Measurements from ENCODE around the gene SRC.

Gene SRC

DNA sequence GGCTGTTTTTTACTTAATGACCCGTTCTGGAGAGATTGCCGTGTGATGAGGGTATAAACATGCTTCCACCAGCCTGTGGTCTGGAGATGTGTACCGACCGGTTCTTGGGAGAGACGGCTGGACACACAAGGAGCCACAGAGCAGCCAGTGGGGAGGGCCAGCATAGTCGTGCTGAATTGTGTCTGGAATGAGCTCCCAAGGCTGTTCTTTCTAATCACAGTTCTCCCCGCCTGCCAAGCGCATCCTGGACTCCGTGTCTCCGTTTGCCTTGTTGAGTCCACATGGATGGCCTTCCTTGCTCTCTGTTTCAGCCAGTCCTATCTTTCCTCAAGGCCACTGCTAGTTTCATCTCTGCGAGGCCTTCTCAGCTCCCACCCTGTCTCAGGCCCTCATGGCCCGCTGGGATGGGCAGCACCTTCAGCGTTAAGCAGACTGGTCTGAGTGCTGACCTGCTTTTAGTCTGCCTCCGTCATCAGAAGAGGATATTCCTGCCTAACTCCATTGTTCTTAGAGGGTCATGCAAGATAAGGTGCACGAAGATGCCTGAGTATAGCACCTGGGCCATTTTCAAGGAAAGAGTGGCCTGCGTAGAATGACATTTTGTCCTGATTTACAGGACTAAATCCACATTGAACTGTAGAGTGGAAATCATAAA lies 35.9 kb upstream of the SRC start:
- no peak overlapping the region for H3K4me3 ChIP-seq (replicated peaks; ENCODE audit: low read depth, low read length)
- no peak for DNase-seq (ENCODE audit: low read depth)
- TF ChIP-seq, protein P1, sequence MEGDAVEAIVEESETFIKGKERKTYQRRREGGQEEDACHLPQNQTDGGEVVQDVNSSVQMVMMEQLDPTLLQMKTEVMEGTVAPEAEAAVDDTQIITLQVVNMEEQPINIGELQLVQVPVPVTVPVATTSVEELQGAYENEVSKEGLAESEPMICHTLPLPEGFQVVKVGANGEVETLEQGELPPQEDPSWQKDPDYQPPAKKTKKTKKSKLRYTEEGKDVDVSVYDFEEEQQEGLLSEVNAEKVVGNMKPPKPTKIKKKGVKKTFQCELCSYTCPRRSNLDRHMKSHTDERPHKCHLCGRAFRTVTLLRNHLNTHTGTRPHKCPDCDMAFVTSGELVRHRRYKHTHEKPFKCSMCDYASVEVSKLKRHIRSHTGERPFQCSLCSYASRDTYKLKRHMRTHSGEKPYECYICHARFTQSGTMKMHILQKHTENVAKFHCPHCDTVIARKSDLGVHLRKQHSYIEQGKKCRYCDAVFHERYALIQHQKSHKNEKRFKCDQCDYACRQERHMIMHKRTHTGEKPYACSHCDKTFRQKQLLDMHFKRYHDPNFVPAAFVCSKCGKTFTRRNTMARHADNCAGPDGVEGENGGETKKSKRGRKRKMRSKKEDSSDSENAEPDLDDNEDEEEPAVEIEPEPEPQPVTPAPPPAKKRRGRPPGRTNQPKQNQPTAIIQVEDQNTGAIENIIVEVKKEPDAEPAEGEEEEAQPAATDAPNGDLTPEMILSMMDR (IDR thresholded peaks at IDR 0.05; ENCODE audit: low read length, missing control alignments) = no peak

DNA sequence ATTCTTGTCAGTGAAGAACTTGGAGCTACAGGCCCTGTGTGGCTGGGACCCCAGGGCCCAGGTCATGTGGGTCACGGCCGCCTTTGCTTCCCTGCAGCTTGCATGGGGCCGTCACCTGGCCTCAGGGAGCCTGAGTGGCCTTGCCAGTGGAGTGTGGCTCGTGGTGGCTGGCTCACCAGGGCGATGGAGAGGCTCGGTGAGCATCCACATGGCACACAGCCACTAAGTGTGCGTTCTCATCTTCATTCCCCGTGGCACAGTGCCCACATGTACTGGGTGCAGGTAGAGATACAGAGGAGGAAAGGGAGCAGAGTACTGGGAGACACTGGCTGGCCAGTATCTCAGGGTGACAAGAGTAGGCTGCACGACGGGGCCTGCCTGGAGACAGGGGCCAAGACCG lies 35.0 kb upstream of the SRC start:
- no peak overlapping the region for H3K4me3 ChIP-seq (replicated peaks; ENCODE audit: low read depth, low read length)
- DNase-seq (ENCODE audit: low read depth) = no peak
- TF ChIP-seq, protein P1 (IDR thresholded peaks at IDR 0.05; ENCODE audit: low read length, missing control alignments) = no peak

DNA sequence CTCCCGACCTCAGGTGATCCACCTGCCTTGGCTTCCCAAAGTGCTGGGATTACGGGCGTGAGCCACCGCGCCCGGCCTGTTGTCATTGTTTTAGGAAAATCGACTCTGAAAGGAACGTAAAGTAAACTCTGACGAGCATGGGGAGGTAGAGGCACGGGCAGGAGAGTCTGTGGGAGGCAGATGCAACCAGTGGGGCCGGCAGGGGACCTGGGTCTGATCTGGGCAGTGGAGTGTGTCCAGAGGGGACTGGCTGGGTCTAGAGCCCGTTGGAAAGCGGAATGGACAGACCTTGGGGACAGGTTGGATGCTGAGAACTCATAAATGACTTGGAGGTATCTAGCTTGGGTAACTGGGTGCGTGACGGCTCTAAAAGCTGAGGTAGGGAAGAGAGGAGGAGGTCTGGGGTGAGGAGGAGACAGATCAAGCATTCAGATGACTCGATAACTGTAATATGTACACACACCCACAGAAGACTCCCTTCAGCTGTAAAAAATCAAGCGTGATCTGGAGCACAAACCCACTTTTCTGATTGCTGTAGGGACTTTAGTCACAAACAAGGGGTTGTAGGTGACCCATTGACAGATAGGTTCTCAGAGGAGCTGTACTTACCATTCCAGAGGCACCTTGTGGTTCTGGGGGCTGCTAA lies 34.1 kb upstream of the SRC start:
- TF ChIP-seq, protein P1 (IDR thresholded peaks at IDR 0.05; ENCODE audit: low read length, missing control alignments) = no peak
- DNase-seq (ENCODE audit: low read depth) = no peak
- no peak overlapping the region for H3K4me3 ChIP-seq (replicated peaks; ENCODE audit: low read depth, low read length)

DNA sequence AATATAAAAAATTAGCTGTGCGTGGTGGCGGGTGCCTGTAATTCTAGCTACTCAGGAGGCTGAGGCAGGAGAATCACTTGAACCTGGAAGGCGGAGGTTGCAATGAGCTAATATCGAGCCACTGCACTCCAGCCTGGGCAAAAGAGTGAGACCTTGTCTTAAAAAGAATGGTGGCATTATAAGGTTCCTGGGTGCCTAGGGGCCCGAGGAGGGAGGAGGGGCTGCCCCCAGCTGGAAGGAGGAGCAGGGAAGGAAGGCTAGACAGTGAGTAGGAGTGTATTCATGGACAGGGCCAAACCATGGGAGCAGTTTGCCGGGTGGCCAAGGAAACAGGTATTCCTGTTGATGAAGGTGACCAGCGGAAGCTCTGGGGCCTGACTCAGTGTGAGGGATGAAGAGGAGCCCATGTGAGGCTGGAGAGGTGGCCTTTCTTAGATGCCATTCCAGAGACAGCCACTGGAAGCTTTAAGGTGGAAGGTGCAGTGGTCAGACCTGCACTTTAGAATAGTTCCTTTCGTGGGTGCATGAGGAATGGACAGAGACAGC lies 32.3 kb upstream of the SRC start:
- no peak overlapping the region for H3K4me3 ChIP-seq (replicated peaks; ENCODE audit: low read depth, low read length)
- TF ChIP-seq, protein P1 (IDR thresholded peaks at IDR 0.05; ENCODE audit: low read length, missing control alignments) = no peak
- no peak for DNase-seq (ENCODE audit: low read depth)

DNA sequence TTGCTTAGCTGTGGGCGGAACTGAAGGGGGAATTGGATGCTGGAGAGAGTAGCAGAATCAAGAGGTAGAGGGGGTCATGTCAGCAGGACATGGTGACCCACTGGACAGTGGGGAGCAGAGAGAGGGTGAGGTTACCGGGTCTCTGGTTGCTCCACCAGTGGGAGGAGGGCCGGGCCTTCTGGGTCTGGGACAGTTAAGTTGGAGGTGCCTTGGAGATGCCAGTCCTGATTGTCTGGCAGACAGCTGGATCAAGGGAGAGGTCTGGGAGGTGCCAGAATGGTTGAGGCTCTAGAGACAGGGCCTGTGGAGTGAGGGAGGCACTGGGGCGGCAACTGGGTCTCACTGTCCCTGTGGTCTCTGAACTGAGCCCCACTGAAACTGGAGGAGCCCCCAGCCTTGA lies 31.8 kb upstream of the SRC start:
- H3K4me3 ChIP-seq (replicated peaks; ENCODE audit: low read depth, low read length) = no peak overlapping the region
- no peak for DNase-seq (ENCODE audit: low read depth)
- TF ChIP-seq, protein P1 (IDR thresholded peaks at IDR 0.05; ENCODE audit: low read length, missing control alignments) = no peak

DNA sequence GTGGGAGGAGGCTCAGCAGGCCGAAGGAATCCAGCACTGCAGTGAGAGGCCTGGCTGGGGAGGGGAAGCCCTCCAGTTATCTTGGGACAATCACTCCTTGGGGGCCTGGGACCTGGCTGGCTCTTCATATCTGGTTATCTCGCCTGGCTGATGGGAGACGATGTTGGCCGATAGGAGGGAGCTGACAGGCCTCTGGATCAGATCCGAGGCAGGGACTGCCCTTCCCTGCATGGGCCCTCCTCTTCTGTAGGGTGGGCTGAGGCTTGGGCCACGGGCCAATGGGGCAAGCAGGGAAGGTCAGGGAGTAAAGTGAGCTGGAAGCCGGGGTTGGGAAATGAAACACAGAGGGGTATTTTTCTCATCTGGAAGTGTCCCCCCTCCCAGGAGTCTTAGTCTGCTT lies 31.3 kb upstream of the SRC start:
- TF ChIP-seq, protein P1 (IDR thresholded peaks at IDR 0.05; ENCODE audit: low read length, missing control alignments) = no peak
- DNase-seq (ENCODE audit: low read depth) = no peak
- no peak overlapping the region for H3K4me3 ChIP-seq (replicated peaks; ENCODE audit: low read depth, low read length)

Data from fibroblast of pulmonary artery (primary cell).